Ascending aorta (tissue), 2 donors: ENCODE data around the gene SPG7. TPM values are rescaled to one million over a fixed set of nuclear protein-coding genes. Genes with fewer than 3 reads are reported as not detected.

Experiments
- DNase-seq, 2 donors: peaks; one replicate each; pipeline ENCODE4 v3.0.0-alpha.2; 2019; ENCODE audit warnings: low spot score in 2 of 2
- H3K27ac ChIP-seq, 2 donors: fragments of 200-600 bp; sonication (generic); one replicate each; pipeline ENCODE4 v1.5.1; 2016 to 2017; ENCODE audit warnings: mild to moderate bottlenecking in 1 of 2
- H3K27me3 ChIP-seq: fragments of 200-600 bp; sonication (generic); one replicate; pipeline ENCODE4 v1.5.1; 2017
- H3K36me3 ChIP-seq, 2 donors: fragments of 200-600 bp; sonication (generic); one replicate each; pipeline ENCODE4 v1.5.1; 2016
- H3K4me1 ChIP-seq, 2 donors: fragments of 200-600 bp; sonication (generic); one replicate each; pipeline ENCODE4 v1.5.1; 2016 to 2017; ENCODE audit warnings: mild to moderate bottlenecking in 1 of 2
- H3K4me3 ChIP-seq, 2 donors: fragments of 200-600 bp; sonication (generic); one replicate each; pipeline ENCODE4 v1.5.1; 2016 to 2017; ENCODE audit warnings: mild to moderate bottlenecking in 1 of 2
- H3K9me3 ChIP-seq, 2 donors: fragments of 200-600 bp; sonication (generic); one replicate each; pipeline ENCODE4 v1.5.1; 2016
- intact Hi-C: fragments of 100-400 bp; cut with DNase I; formaldehyde crosslinking; loops from one replicate; pipeline ENCODE4 v1.15.1; 2023
- total RNA-seq: library from RNA; depleted of rRNA; stranded (reverse); fragments of >200 nt; gene quantifications from one replicate; pipeline ENCODE4 v1.1.0, GENCODE V29; 2016
- TF ChIP-seq, protein P1 (sequence below), 3 experiments: fragments of 200-600 bp in 2 of 3; fragments of 450-650 bp in 1 of 3; sonication (generic) in 2 of 3; IDR thresholded peaks; one replicate each; pipeline ENCODE4 v1.5.1; 2016 to 2019; ENCODE audit warnings: antibody characterized with exemption in 3 of 3, mild to moderate bottlenecking in 1 of 3, moderate library complexity in 1 of 3

The SPG7 gene
- total RNA-seq, 1 donor from 2014 or later, result 108 TPM

DNA sequence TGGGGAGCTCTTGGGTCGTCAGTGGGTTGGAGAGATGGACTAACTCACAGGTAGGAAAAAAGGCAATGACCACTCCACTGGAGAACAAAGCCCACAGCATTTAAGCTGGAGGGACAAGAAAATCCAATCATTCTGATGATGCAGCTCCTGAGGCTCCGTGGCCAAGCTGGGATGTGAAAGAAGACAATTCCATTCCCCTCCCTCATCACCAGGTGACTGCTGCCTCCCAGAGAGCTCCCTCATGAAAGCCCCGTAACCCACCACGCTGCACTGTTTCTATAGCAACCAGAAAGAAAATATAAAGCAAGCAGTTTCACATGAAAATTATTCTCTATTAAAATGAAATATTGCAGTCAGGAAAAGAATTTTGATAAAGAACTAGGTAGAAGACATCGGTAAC lies 33.1 kb upstream of the SPG7 start:
- intact Hi-C loops, result no loop called here
- Histone ChIP-seq H3K27ac (no peak overlapping the region), H3K4me3 (no peak overlapping the region), H3K36me3 (no peaks in the 10 kb centered on the region), H3K27me3 (no peaks in the 10 kb centered on the region), H3K9me3 (no peaks in the 10 kb centered on the region), H3K4me1 (peaks cover 5 to 43% of the 10 kb centered on the region in 2 donors)
- no peak for DNase-seq
- TF ChIP-seq, protein P1, sequence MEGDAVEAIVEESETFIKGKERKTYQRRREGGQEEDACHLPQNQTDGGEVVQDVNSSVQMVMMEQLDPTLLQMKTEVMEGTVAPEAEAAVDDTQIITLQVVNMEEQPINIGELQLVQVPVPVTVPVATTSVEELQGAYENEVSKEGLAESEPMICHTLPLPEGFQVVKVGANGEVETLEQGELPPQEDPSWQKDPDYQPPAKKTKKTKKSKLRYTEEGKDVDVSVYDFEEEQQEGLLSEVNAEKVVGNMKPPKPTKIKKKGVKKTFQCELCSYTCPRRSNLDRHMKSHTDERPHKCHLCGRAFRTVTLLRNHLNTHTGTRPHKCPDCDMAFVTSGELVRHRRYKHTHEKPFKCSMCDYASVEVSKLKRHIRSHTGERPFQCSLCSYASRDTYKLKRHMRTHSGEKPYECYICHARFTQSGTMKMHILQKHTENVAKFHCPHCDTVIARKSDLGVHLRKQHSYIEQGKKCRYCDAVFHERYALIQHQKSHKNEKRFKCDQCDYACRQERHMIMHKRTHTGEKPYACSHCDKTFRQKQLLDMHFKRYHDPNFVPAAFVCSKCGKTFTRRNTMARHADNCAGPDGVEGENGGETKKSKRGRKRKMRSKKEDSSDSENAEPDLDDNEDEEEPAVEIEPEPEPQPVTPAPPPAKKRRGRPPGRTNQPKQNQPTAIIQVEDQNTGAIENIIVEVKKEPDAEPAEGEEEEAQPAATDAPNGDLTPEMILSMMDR (IDR thresholded peaks at IDR 0.05), result no peak

DNA sequence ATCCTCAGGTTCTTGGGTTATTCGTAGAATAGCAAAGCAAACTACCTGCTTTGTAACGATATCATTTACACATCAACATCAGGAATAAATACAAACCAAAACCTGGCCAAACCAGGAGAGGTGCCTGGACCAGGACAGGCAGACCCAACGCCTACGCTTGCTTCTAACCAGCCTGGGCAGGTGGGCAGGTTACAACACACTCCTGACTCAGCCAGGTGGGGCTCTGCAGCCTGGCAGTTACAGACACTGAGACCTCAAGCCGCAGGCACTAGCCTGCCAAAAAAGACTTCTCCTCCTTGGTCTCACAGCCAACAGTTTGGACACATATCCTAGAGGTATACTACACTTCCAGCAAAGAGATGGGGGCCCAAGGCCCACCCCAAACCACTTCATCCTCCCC lies 31.8 kb upstream of the SPG7 start:
- H3K27me3 ChIP-seq, result no peaks in the 10 kb centered on the region
- H3K4me1 ChIP-seq, result peaks cover 3 to 38% of the 10 kb centered on the region in 2 donors
- no peak overlapping the region for H3K27ac ChIP-seq
- no peak overlapping the region for H3K4me3 ChIP-seq
- no peak for DNase-seq
- TF ChIP-seq, protein P1 (IDR thresholded peaks at IDR 0.05), result no peak
- H3K36me3 ChIP-seq, result no peaks in the 10 kb centered on the region
- H3K9me3 ChIP-seq, result no peaks in the 10 kb centered on the region
- intact Hi-C loops, result no loop called here

DNA sequence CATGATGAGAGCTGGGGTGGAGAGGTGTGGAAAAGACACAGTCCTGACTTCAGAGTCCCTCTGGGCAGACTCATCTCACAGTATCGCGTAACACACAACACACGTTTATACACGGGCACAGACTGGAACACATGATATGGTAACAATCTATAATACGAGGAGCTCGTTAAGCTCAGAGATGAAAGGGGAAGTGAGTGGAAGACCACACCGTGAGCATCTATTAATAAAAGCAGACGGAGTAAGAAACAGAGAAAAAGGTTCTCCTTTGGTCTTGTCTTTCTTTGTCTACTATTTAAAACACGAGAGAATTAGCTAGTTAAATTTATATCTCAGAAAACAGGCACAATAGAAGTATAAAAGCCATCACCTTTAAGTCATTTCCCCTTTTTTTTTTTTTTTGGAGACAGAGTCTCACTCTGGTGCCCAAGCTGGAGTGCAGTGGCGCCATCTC lies 31.4 kb upstream of the SPG7 start:
- TF ChIP-seq, protein P1 (IDR thresholded peaks at IDR 0.05), result no peak
- Histone ChIP-seq H3K4me3 (no peak overlapping the region), H3K4me1 (peaks cover 2 to 38% of the 10 kb centered on the region in 2 donors), H3K36me3 (no peaks in the 10 kb centered on the region), H3K27me3 (no peaks in the 10 kb centered on the region), H3K9me3 (no peaks in the 10 kb centered on the region), H3K27ac (no peak overlapping the region)
- no peak for DNase-seq
- intact Hi-C loops, result no loop called here

DNA sequence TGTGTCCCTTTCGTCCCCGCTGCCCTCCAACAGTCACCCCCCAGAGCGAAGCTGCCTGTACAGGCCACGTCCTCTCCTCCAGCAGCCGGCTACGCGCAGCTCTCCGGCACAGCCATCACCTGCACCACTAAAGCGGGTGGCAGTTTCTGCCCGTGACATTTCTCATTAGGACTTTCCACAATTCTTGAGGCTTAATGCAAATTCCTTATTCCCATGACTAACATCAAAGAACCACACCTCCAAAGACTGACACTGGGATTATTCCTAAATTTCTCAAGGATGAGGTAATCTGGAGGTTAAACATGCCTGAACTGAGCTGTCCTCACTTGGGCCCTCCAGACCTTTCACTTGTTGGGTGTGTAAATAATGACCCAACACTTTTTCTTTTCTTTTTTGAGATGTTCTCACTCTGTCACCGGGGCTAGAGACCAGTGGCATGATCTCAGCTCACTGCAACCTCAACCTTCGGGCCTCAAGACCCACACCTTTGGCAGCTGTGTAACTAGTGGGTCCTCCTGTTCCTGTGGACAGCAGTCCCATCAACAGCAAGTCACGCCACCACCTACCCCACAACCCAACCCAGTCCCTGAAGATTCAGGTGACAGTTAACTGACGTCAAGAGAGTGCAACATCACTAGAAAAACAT lies 29.5 kb upstream of the SPG7 start:
- H3K27ac ChIP-seq, result no peak overlapping the region
- H3K4me1 ChIP-seq, result peaks cover 0 to 45% of the 10 kb centered on the region in 2 donors

DNA sequence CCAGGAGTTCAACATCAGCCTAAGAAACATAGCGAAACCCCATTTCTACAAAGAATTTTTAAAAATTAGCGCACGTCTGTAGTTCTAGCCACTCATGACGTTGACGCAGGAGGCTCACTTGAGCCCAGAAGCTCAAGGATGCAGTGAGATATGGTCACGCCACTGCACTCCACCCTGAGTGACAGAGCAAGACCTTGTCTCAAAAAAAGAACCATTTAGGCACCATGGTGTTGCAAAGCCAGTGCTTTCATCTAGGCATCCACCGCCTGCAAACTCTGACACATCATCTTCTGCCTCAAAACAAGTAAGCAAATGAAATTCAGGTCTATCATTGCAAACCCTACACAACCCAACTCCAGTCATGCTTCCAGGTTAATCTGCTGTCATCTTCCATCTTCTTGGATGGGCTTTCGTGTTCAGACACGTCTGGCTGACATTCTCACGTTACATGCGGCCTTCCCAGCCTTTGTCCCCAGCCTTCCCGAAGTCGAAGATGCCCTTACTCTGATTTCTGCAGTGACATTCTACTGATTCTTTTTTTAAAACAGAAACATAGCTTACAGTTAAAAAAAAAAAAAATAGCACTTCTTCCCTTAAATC lies 26.7 kb upstream of the SPG7 start:
- Histone ChIP-seq H3K27ac (no peak overlapping the region), H3K27me3 (no peaks in the 10 kb centered on the region), H3K36me3 (no peaks in the 10 kb centered on the region), H3K9me3 (no peaks in the 10 kb centered on the region), H3K4me1 (peaks cover 0 to 44% of the 10 kb centered on the region in 2 donors), H3K4me3 (no peak overlapping the region)
- DNase-seq, result no peak
- intact Hi-C loops, result no loop called here
- TF ChIP-seq, protein P1 (IDR thresholded peaks at IDR 0.05), result no peak

More for the DNA sequence above, 29.5 kb upstream of the SPG7 start:
- intact Hi-C loops, result no loop called here
- no peaks in the 10 kb centered on the region for H3K27me3 ChIP-seq
- DNase-seq, result no peak
- TF ChIP-seq, protein P1 (IDR thresholded peaks at IDR 0.05), result no peak
- no peak overlapping the region for H3K4me3 ChIP-seq
- H3K9me3 ChIP-seq, result no peaks in the 10 kb centered on the region
- H3K36me3 ChIP-seq, result no peaks in the 10 kb centered on the region
